Heart left ventricle (tissue), 13 donors: ENCODE measurements around the gene LAD1.

ENCODE experiments used
- POLR2A ChIP-seq, 2 donors: fragments of 450-650 bp; IDR thresholded peaks; one replicate each; pipeline ENCODE4 v1.6.1; 2017; ENCODE audit warnings: antibody characterized with exemption in 2 of 2, mild to moderate bottlenecking in 2 of 2, moderate library complexity in 2 of 2
- TF ChIP-seq, protein P1 (sequence below), 12 donors: fragments of 200-600 bp; sonication (generic) in 4 of 12; IDR thresholded peaks; one replicate each; pipeline versions ENCODE4 v1.5.0 to v1.8.0; 2018 to 2022; ENCODE audit warnings: antibody characterized with exemption in 12 of 12, mild to moderate bottlenecking in 5 of 12
- donor health status: ischemic (EF 13 %, LVEDD 7.1; RV severe dilation, severe dysfunction).
- donor health status: DM: no; HTN: yes; CAD: no.
- donor health status: DM: no; HTN: no; CAD: no.
- donor health status: ischemic (EF 25% LVEDD 6.9; RV normal size, moderate dysfunction).
- donor health status: ischemic (EF 25% LVEDD 5.7; RV mildly dilated, moderate dysfunction).
- donor health status: ischemic (EF 35%, LVEDD 5.7; RV mildly dilated, moderate dysfunction).
- donor health status: nonischemic (EF 11% LVEDD 7.7; RV severe dilation, severe dysfunction).
- donor health status: DM: yes; HTN: yes; CAD: no.
- donor health status: PGD.
- donor health status: ischemic (EF 29% LVEDD 5.4; RV normal size, mild dysfunction).
- donor health status: nonischemic (EF 23%, LVEDD 6.1; RV moderate dilation, normal function).

- TF ChIP-seq, protein P1, sequence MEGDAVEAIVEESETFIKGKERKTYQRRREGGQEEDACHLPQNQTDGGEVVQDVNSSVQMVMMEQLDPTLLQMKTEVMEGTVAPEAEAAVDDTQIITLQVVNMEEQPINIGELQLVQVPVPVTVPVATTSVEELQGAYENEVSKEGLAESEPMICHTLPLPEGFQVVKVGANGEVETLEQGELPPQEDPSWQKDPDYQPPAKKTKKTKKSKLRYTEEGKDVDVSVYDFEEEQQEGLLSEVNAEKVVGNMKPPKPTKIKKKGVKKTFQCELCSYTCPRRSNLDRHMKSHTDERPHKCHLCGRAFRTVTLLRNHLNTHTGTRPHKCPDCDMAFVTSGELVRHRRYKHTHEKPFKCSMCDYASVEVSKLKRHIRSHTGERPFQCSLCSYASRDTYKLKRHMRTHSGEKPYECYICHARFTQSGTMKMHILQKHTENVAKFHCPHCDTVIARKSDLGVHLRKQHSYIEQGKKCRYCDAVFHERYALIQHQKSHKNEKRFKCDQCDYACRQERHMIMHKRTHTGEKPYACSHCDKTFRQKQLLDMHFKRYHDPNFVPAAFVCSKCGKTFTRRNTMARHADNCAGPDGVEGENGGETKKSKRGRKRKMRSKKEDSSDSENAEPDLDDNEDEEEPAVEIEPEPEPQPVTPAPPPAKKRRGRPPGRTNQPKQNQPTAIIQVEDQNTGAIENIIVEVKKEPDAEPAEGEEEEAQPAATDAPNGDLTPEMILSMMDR (IDR thresholded peaks at IDR 0.05) = no peak
- TF ChIP-seq POLR2A (IDR thresholded peaks at IDR 0.05) = no peak
These were observed 1.7 kb upstream of the LAD1 start for GRCh38 chr1:201400852-201401230.
